Hepatocyte (in vitro differentiated cells): ENCODE results near the gene TARBP2.

Source experiments
- EZH2phosphoT487 ChIP-seq: fragments of 200-600 bp; sonication (generic); IDR thresholded peaks from one replicate; pipeline ENCODE4 v1.6.1; 2018; ENCODE audit warnings: antibody characterized with exemption, mild to moderate bottlenecking, low read depth, moderate library complexity; ENCODE audit not compliant: unreplicated experiment, severe bottlenecking
- TF ChIP-seq, protein P1 (sequence below): fragments of 200-600 bp; sonication (generic); IDR thresholded peaks from 2 replicates; pipeline ENCODE4 v1.5.1; 2016; ENCODE audit warnings: antibody characterized with exemption, mild to moderate bottlenecking; ENCODE audit not compliant: poor library complexity

DNA sequence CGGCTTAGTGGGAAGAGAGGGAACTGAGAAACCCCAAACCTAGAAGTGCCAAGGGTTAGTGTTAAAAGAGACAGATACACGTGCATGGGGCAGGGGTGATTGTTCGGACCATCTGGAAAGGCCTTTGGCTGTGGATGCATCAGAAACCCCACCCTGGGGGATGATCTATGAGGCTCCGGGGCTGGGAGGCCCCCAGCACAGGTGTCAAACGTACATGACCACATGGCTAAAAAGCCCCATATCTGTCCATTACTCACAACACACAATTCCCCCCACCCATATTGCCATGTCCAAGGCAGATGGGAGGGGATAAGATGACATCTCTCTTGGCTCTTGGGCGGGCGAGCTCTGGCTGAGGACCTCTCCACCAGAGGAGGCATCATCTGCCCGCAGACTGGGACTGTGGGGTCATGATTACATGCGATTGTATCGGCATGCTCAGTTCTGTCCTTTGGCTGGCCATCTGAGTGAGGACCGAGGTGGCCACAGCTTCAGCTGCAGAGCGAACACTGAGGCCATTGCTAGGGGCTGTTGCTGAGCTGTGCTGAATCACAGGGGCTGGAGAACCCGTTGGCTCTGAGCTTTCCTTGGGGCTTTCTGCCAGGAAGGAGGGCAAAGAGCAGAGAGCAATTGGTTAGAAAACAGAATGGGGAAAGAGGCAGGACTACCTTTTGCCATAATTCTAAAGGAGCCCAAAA is 15.8 kb downstream of the TARBP2 start:
- TF ChIP-seq, protein P1, sequence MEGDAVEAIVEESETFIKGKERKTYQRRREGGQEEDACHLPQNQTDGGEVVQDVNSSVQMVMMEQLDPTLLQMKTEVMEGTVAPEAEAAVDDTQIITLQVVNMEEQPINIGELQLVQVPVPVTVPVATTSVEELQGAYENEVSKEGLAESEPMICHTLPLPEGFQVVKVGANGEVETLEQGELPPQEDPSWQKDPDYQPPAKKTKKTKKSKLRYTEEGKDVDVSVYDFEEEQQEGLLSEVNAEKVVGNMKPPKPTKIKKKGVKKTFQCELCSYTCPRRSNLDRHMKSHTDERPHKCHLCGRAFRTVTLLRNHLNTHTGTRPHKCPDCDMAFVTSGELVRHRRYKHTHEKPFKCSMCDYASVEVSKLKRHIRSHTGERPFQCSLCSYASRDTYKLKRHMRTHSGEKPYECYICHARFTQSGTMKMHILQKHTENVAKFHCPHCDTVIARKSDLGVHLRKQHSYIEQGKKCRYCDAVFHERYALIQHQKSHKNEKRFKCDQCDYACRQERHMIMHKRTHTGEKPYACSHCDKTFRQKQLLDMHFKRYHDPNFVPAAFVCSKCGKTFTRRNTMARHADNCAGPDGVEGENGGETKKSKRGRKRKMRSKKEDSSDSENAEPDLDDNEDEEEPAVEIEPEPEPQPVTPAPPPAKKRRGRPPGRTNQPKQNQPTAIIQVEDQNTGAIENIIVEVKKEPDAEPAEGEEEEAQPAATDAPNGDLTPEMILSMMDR, result no peak
- TF ChIP-seq EZH2phosphoT487, result no peak
